H1 (cell line): ENCODE results near the gene RNF32.

Source experiments
- GABPA ChIP-seq: IDR thresholded peaks from 2 replicates; pipeline ENCODE4 v1.6.1; 2011; ENCODE audit warnings: mild to moderate bottlenecking, low read length, moderate library complexity, borderline replicate concordance; ENCODE audit not compliant: insufficient read depth
- GTF2F1 ChIP-seq: IDR thresholded peaks from 2 replicates; pipeline ENCODE4 v1.6.1; 2012; ENCODE audit warnings: low read depth, low read length, improper control_type of control experiment, borderline replicate concordance
- JUND ChIP-seq: IDR thresholded peaks from 2 replicates; pipeline ENCODE4 v1.6.1; 2011; ENCODE audit warnings: mild to moderate bottlenecking, improper control_type of control experiment, low read length
- RBBP5 ChIP-seq: IDR thresholded peaks from 2 replicates; pipeline ENCODE4 v1.7.1; 2012; ENCODE audit warnings: low read depth, mild to moderate bottlenecking, inconsistent platforms, low read length, moderate library complexity, borderline replicate concordance
- RNF2 ChIP-seq: fragments of 200-900, 300-1000 bp; sonication (generic); IDR thresholded peaks from 2 replicates; pipeline ENCODE4 v1.7.1; 2016; ENCODE audit warnings: borderline replicate concordance, low read depth, mild to moderate bottlenecking, antibody characterized with exemption, low read length; ENCODE audit not compliant: poor library complexity, severe bottlenecking; ENCODE audit errors: missing control alignments
- SAP30 ChIP-seq: fragments of 300-600 bp; sonication (generic); IDR thresholded peaks from 2 replicates; pipeline ENCODE4 v1.7.1; 2012; ENCODE audit warnings: low read length, moderate library complexity, mild to moderate bottlenecking, inconsistent platforms; ENCODE audit not compliant: insufficient read depth, insufficient replicate concordance
- SIN3A ChIP-seq, 2 experiments: IDR thresholded peaks in 1 of 2; conservative IDR thresholded peaks in 1 of 2; 2 replicates each; pipeline ENCODE4 v1.6.1; 2011 to 2012; ENCODE audit warnings: low read length in 2 of 2, improper control_type of control experiment in 1 of 2, low read depth in 1 of 2, mild to moderate bottlenecking in 1 of 2
- YY1 ChIP-seq: IDR thresholded peaks from 2 replicates; pipeline ENCODE4 v1.6.1; 2011; ENCODE audit warnings: low read depth, mild to moderate bottlenecking, low read length
- TF ChIP-seq, protein P1 (sequence below): IDR thresholded peaks from 2 replicates; pipeline ENCODE4 v1.6.1; 2012; ENCODE audit warnings: low read length, inconsistent platforms
- TF ChIP-seq, protein P2 (sequence below), 3 experiments: IDR thresholded peaks; 1 replicate in 2 of 3; 2 replicates in 1 of 3; pipeline versions ENCODE4 v1.5.1 to v1.6.1; 2011; ENCODE audit warnings: low read length in 3 of 3, mild to moderate bottlenecking in 3 of 3, inconsistent platforms in 2 of 3, low read depth in 1 of 3, moderate library complexity in 1 of 3; ENCODE audit not compliant: insufficient read depth in 1 of 3; ENCODE audit errors: control extremely low read depth in 1 of 3
- TF ChIP-seq, protein P3 (sequence below): IDR thresholded peaks from 2 replicates; pipeline ENCODE4 v1.6.1; 2011; ENCODE audit warnings: low read depth, mild to moderate bottlenecking, low read length; ENCODE audit not compliant: insufficient read depth

DNA sequence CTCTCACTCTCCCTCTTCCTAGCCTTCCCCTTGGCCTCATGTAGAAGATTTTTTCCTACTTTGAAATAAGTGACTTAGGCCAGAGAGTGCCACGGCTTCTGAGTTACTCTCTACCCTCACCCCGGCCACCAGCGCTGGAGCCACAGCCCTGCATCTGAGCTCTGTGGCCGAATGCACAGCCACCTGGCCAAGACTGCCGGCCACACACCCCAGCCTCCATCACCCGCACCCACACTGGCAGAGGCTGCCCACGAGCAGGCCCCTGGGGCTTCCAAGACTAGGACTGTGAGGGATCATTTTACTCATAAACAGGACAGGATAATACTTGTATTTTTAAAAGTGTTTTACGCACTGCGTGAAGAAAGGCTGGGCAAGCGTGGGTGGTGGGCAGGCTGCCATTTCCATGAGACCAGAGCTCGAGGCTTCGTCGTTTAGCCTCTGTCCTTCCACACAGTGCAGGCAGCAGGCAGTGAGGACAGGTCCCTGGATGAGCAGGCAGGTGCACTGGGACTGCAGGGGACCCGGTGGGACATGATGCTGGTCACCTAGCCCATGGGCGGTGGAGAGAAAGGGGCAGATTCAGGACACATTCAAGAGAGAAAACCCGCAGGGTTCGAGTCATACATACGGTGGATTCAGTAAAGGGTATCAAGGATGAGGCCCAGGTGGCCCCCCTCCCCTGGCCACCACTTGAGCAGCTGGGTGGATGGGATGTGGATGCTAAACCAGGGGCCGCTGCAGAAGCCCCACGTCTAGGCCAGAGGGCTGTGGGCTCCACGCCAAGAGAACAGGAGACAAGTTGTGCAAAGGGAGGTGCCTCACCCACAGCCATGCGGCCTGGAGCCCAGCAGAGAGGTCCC, 35.5 kb upstream of the RNF32 start:
- TF ChIP-seq YY1: no peak
- TF ChIP-seq, protein P1, sequence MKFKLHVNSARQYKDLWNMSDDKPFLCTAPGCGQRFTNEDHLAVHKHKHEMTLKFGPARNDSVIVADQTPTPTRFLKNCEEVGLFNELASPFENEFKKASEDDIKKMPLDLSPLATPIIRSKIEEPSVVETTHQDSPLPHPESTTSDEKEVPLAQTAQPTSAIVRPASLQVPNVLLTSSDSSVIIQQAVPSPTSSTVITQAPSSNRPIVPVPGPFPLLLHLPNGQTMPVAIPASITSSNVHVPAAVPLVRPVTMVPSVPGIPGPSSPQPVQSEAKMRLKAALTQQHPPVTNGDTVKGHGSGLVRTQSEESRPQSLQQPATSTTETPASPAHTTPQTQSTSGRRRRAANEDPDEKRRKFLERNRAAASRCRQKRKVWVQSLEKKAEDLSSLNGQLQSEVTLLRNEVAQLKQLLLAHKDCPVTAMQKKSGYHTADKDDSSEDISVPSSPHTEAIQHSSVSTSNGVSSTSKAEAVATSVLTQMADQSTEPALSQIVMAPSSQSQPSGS: no peak
- TF ChIP-seq SIN3A (conservative IDR thresholded peaks at IDR 0.05 in 1 of 2, IDR thresholded peaks at IDR 0.05 in 1 of 2; ENCODE audit: low read depth in 1 of 2, low read length in 2 of 2): no peak
- TF ChIP-seq, protein P2, sequence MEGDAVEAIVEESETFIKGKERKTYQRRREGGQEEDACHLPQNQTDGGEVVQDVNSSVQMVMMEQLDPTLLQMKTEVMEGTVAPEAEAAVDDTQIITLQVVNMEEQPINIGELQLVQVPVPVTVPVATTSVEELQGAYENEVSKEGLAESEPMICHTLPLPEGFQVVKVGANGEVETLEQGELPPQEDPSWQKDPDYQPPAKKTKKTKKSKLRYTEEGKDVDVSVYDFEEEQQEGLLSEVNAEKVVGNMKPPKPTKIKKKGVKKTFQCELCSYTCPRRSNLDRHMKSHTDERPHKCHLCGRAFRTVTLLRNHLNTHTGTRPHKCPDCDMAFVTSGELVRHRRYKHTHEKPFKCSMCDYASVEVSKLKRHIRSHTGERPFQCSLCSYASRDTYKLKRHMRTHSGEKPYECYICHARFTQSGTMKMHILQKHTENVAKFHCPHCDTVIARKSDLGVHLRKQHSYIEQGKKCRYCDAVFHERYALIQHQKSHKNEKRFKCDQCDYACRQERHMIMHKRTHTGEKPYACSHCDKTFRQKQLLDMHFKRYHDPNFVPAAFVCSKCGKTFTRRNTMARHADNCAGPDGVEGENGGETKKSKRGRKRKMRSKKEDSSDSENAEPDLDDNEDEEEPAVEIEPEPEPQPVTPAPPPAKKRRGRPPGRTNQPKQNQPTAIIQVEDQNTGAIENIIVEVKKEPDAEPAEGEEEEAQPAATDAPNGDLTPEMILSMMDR (IDR thresholded peaks at IDR 0.05; ENCODE audit: control extremely low read depth in 1 of 3, insufficient read depth in 1 of 3, low read depth in 1 of 3, low read length in 3 of 3): no peak
- TF ChIP-seq RNF2: no peak
- no peak for TF ChIP-seq GABPA
- no peak for TF ChIP-seq SAP30
- no peak for TF ChIP-seq GTF2F1
- TF ChIP-seq, protein P3, sequence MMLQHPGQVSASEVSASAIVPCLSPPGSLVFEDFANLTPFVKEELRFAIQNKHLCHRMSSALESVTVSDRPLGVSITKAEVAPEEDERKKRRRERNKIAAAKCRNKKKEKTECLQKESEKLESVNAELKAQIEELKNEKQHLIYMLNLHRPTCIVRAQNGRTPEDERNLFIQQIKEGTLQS: no peak
- no peak for TF ChIP-seq RBBP5
- TF ChIP-seq JUND: no peak
